ENCODE measurements around the gene YARS2. TPM values are rescaled to one million over a fixed set of nuclear protein-coding genes. Genes with fewer than 3 reads are reported as not detected.

The YARS2 gene
- 37.3 and 38.9 TPM in 2 replicates for total RNA-seq

GRCh38 chr12:32755654-32756475 lies at the start of gene YARS2:
TSS of gene YARS2 (minus strand) at chr12:32755897. CDS start at chr12:32755874, 23 bp downstream.

Small RNA genes lying within 50 kb of the gene (small RNA-seq; reads per million reads assigned to genes)
- gene RF00019, result not detected

Other genes starting within 250 kb of the YARS2 start
- 72.2 and 101 TPM in 2 replicates for gene DNM1L, start 76.6 kb downstream of the YARS2 start, total RNA-seq
- 3.4 and 16.0 TPM in 2 replicates for gene PKP2, start 140.9 kb upstream of the YARS2 start, total RNA-seq

Data from vein endothelial cell (primary cell).